ENCODE data around the gene ARID3B.

DNA sequence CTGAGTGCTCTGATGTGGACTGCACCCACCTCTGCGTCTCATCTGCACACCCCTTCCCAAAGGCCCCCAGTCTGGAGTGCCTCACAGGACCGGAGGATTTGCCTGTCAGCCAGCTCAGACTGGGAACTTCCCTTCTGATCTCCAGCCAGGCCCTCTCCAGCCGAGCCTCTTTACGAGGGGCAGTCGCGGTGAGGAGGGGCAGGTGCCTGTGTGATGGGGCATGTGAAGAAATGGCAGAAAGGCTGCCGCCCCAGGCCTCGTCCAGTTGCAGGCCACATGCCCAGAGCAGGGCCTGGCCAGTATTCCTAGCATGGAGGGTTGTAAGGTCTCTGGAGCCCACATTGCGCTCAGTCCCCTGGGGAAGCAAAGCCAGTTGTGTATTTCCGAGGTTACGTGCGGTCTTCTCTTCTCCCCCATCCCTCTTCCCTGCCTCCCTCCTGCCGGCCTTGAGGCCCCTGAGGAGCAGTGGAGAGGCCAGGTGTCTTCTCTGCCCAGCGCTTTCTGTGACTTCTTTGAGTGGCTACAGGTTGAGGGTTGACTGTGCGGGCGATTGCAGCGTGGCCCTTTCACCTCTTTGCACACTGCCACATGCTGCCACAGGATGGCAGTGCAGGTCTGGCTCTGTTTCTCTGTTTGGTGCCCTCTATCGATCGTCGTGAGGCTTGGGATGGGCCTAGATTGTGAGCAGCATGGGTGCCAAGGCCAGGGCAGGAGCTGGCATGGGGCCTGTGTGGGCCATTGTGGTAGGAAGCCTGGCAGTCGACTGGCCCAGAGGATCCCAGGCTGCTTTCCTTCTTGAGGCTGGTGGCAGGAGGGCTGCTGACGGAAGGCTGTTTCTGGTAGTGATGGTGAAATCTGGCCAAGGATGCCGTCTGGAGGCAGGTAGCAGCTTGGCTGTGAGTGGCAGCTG is 79.9 kb downstream of the ARID3B start:
- TF ChIP-seq, protein P1, sequence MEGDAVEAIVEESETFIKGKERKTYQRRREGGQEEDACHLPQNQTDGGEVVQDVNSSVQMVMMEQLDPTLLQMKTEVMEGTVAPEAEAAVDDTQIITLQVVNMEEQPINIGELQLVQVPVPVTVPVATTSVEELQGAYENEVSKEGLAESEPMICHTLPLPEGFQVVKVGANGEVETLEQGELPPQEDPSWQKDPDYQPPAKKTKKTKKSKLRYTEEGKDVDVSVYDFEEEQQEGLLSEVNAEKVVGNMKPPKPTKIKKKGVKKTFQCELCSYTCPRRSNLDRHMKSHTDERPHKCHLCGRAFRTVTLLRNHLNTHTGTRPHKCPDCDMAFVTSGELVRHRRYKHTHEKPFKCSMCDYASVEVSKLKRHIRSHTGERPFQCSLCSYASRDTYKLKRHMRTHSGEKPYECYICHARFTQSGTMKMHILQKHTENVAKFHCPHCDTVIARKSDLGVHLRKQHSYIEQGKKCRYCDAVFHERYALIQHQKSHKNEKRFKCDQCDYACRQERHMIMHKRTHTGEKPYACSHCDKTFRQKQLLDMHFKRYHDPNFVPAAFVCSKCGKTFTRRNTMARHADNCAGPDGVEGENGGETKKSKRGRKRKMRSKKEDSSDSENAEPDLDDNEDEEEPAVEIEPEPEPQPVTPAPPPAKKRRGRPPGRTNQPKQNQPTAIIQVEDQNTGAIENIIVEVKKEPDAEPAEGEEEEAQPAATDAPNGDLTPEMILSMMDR (IDR thresholded peaks at IDR 0.05), result peak; percentile 98
- TF ChIP-seq, protein P2, sequence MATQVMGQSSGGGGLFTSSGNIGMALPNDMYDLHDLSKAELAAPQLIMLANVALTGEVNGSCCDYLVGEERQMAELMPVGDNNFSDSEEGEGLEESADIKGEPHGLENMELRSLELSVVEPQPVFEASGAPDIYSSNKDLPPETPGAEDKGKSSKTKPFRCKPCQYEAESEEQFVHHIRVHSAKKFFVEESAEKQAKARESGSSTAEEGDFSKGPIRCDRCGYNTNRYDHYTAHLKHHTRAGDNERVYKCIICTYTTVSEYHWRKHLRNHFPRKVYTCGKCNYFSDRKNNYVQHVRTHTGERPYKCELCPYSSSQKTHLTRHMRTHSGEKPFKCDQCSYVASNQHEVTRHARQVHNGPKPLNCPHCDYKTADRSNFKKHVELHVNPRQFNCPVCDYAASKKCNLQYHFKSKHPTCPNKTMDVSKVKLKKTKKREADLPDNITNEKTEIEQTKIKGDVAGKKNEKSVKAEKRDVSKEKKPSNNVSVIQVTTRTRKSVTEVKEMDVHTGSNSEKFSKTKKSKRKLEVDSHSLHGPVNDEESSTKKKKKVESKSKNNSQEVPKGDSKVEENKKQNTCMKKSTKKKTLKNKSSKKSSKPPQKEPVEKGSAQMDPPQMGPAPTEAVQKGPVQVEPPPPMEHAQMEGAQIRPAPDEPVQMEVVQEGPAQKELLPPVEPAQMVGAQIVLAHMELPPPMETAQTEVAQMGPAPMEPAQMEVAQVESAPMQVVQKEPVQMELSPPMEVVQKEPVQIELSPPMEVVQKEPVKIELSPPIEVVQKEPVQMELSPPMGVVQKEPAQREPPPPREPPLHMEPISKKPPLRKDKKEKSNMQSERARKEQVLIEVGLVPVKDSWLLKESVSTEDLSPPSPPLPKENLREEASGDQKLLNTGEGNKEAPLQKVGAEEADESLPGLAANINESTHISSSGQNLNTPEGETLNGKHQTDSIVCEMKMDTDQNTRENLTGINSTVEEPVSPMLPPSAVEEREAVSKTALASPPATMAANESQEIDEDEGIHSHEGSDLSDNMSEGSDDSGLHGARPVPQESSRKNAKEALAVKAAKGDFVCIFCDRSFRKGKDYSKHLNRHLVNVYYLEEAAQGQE (IDR thresholded peaks at IDR 0.05; ENCODE audit: insufficient read depth in 1 of 2, low read depth in 2 of 2, low read length in 1 of 2), result 0 out of 4 replicates have a peak, but pooled peaks of 1 of the 2 experiments have one; percentile 18
- TF ChIP-seq POLR2AphosphoS5 (IDR thresholded peaks at IDR 0.05; ENCODE audit: low read depth, low read length) (no peak), SIN3A (IDR thresholded peaks at IDR 0.05; ENCODE audit: borderline replicate concordance, insufficient read depth, low read depth, low read length) (no peak)

Data from Panc1 (cell line).